Fibroblast of mammary gland (primary cell): ENCODE results near the gene CLEC2A.

Source experiments
- DNase-seq: peaks from one replicate; pipeline ENCODE4 v3.0.0-alpha.2; 2010; ENCODE audit warnings: low read depth
- H3K4me3 ChIP-seq: 2 replicates; pipeline ENCODE4 v1.5.1; 2011; ENCODE audit warnings: low read depth, mild to moderate bottlenecking, low read length, moderate library complexity; ENCODE audit not compliant: control insufficient read depth
- TF ChIP-seq, protein P1 (sequence below): conservative IDR thresholded peaks from 2 replicates; pipeline ENCODE4 v1.5.1; 2011; ENCODE audit warnings: low read depth, low read length, inconsistent platforms; ENCODE audit not compliant: control insufficient read depth, insufficient read depth

Gene CLEC2A

DNA sequence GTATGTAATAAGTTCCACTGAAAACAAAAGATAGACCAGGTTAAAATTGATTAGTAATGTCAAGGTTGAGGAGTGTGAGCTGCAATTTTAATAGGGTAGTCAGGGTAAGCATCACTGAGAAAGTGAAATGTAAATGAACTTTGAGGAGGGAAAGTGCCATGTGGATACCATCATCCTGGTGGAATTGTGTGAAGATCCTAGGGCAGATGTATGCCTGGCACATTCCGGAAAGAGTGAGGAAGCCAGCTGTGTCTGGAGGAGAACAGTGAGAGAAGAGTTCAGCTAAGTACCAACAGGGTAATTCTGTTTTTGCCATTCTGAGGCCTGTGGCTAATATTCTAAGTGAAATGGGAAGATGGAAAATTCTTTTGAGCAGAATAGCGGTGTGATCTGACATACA lies 2.9 kb upstream of the CLEC2A start:
- no peak overlapping the region for H3K4me3 ChIP-seq
- TF ChIP-seq, protein P1, sequence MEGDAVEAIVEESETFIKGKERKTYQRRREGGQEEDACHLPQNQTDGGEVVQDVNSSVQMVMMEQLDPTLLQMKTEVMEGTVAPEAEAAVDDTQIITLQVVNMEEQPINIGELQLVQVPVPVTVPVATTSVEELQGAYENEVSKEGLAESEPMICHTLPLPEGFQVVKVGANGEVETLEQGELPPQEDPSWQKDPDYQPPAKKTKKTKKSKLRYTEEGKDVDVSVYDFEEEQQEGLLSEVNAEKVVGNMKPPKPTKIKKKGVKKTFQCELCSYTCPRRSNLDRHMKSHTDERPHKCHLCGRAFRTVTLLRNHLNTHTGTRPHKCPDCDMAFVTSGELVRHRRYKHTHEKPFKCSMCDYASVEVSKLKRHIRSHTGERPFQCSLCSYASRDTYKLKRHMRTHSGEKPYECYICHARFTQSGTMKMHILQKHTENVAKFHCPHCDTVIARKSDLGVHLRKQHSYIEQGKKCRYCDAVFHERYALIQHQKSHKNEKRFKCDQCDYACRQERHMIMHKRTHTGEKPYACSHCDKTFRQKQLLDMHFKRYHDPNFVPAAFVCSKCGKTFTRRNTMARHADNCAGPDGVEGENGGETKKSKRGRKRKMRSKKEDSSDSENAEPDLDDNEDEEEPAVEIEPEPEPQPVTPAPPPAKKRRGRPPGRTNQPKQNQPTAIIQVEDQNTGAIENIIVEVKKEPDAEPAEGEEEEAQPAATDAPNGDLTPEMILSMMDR = no peak
- DNase-seq = no peak

DNA sequence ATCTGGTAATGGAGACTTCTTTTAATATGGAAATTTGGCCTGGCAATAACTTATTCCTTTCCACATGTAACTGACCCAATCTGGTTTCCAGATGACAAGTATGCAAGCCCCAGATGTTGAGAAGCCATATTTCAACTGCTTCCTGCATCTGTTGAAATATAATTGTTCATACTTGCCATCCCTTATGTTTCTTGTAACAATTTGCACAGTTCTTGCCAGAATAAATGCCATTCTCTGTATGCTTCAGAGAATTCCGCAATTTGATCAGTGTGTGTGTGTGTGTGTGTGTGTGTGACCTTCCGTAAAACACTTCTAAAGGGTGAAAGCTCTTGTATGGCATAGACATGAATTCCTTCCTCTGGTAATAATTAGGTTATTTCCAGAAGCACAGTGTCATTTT lies 1.8 kb upstream of the CLEC2A start:
- DNase-seq = peak; percentile 43
- TF ChIP-seq, protein P1 = no peak
- no peak overlapping the region for H3K4me3 ChIP-seq

DNA sequence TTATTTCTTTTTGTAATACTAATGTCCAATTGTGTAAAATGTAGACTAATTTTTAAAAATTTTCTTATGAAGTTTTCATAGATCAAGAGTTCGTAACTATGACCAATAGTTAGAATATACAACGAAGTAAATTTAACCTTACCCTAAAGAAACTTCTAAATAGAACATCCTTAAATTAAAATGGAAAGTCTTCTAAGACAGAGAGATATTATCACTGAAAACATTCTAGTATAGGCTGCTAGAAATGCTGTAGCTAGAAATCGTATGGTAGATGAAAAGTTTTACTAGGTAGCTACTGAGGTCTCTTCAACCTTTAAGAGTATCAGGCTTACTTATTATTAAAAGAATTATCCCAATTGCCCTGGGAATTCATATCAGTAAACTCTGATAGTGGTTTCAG lies 925 bp downstream of the CLEC2A start:
- DNase-seq = no peak
- H3K4me3 ChIP-seq = no peak overlapping the region
- TF ChIP-seq, protein P1 = no peak

DNA sequence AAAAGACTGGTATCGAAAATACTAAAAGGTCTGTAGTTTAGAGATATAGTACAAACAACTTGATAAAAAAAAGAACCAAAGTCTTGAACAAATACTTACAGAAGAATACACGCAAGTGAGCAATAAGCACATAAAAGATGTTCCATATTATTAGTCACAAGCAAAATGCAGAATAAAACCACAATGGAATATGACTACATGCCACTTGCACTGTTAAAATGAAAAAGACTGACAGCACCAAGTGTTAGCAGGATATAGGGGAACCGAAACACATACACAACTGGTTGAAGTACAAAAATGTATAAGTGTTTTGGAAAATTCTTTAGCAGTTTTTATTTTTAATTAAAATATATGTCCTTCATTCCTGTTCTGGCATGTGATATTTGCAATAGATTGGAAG lies 3.6 kb downstream of the CLEC2A start:
- no peak overlapping the region for H3K4me3 ChIP-seq
- TF ChIP-seq, protein P1 = no peak
- DNase-seq = no peak

DNA sequence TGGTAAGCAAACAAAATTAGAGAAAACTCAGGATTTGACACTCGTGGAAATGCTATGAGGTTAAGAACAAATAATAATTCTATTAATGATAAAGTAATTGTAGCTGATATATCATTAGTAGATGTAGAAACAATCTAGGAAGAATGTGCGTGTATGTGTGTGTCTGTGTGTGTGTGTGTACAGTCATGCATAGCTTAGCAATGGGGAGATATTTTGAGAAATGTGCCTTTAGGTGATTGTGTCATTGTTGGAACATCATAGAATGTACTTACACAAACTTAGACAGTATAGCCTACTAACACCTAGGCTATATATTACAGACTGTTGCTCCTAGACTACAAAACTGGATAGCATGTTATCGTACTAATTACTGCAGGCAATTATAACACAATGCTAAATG lies 5.3 kb downstream of the CLEC2A start:
- H3K4me3 ChIP-seq = no peak overlapping the region
- TF ChIP-seq, protein P1 = no peak
- DNase-seq = no peak

DNA sequence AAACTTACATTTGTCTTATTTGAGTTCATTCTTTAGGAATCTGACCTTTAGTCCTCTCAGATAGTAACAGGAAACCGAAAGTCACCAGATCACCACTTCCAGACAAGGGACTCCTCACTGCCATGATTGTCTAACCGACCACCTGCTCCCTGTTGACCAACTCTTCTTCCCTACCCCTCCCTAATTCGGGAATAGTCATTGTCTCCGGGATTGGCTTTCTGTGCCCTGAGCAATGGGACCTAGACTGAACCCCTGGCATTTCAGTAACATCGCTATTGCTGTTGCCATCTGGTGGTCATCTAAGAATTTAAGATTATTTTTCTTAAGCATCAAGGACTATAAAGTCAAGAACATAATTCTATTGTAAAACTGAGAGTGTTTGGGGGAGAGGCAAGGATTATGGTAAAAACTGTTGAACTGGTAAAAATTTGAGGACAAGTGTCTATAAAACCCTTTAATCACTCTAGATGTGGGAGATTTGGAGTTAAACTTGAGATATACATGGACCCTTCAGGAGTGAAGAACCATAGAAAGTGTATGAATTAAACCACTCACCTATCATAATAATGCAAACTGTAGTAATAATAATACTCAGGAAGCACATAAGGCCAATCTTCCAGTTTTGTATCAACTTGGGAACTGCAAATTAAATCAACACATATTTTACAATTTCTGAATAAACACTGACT lies 6.3 kb downstream of the CLEC2A start:
- no peak overlapping the region for H3K4me3 ChIP-seq
- TF ChIP-seq, protein P1 = peak; percentile 50
- DNase-seq = peak; percentile 62

DNA sequence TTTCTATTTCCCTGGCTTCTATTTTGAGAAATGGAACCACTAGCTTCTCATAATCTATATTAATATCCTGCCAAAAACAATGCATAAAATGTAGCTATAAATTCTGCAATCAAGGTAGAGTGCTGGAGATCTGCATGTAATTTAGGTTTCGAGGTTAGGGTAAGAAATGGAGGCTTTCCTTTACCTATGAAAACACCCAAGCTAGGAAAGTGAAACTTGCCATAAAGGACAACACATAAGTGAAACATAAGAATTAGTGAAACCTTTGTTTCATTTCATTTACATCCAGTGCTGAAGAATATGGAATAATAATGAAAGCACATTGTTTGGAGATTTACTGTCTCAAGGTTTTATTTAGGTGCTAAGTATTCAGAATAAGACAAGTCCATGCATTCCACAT lies 9.7 kb downstream of the CLEC2A start:
- TF ChIP-seq, protein P1 = no peak
- no peak for DNase-seq
- no peak overlapping the region for H3K4me3 ChIP-seq
